HG03432 (cell line): ENCODE data around the gene MUC4.

Experiments
- ATAC-seq: cut with Tn5 transposase; IDR thresholded peaks from one replicate; pipeline ENCODE4 v1.9.1; 2021; ENCODE audit warnings: mild to moderate bottlenecking, moderate library complexity; ENCODE audit not compliant: unreplicated experiment

MUC4 gene

DNA sequence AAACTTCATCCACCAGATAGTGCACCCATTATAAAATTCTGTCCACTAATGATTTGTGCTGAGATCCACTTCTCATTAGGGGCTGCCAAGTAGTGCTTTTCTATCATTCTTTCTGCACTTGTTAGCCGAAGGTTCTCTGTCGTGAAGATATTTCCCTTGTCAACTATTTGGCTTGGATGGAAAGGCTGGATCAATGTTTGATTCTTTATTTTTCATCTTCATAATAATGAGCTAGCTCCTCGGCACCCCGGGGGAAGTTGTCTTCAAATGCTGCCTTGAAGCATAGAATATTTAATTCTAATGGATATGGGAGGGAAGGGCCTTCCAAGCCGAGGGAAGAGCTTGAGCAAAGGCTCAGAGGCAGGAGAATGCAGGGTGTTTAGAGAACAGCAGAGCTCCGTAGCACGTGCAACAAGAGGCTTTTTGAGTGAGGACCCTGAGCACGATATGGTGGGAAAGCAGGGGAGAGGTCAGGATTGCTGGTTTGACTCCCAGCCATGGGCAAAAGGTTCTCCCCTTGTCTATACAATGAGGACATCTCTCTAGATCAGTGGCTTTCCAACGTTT, 107.2 kb downstream of the MUC4 start:
- no peak for ATAC-seq

DNA sequence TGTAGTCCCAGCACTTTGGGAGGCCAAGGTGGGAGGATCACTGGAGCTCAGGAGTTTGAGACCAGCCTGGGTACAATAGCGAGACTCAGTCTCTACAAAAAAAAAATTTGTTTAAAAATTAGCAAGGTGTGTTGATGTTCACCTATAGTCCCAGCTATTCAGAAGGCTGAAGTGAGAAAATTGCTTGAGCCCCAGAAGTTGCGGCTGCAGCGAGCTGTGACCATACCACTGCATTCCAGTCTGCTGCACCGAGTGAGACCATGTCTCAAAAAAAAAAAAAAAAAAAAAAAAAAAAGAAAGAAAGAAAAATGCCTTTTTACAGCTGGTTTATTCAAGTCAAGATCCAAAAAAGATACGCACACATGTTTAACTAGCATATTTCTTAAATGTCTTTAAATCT, 108.0 kb downstream of the MUC4 start:
- ATAC-seq, result no peak

DNA sequence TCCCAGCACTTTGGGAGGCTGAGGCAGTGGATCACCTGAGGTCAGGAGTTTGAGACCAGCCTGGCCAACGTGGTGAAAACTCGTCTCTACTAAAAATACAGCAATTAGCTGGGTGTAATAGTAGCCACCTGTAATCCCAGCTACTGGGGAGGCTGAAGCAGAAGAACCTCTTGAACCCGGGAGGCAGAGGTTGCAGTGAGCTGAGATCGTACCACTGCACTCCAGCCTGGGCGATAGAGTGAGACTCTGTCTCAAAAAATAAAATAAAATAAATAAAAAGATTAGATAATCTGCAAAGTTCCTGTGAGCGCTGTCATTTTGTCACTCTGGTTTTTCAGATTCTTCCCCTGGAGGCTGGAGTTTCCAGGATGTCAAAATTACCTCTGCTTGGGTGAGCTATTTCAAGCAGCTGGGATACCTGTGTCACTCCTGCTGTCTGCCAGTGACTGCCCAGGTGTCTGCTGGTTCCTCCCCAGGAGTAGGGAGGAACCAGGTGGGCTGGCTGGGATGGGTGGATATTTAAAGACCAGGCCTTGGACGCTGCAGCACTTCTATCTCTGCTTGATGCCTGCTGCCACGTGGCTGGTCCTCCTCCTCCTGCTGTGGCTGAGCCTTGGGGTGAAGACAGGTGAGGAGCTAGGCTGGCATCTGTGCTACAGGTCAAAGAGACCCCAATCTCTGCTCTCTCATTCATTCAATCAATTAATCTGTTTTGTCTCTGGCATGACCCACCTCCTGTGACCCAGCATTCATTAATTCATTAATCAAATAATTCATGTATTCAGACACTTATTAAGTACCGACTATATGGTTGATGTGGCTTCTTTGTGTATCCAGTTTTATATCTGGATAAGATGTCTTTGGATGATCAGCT, 110.5 kb downstream of the MUC4 start:
- ATAC-seq, result no peak

DNA sequence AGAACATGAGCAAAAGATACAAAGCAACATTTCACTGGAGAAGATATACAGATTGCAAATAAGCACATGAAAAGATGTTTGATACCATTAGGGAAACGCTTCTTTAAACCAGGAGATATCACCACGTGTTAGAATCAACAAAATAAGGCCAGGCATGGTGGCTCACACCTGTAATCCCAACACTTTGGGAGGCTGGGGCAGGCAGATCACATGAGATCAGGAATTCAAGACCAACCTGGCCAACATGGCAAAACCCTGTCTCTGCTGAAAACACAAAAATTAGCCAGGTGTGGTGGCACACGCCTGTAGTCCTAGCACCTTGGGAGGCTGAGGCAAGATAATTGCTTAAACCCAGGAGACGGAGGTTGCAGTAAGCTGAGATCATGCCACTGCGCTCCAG, 111.4 kb downstream of the MUC4 start:
- ATAC-seq, result no peak

DNA sequence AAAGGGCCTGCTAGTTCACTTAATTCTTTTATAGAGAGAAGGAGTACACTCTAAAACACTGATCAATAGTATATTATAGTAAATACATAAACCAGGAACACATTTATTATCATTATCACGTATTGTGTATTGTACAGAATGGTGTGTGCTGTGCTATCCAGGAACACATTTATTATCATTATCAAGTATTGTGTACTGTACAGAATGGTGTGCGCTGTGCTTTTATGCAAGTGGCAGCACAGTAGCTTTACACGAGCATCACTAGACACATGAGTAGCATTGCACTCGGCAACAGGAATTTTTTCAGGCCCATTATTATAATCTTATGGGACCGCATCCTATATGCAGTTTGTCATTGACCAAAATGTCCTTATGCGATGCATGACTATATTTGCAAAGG, 111.9 kb downstream of the MUC4 start:
- no peak for ATAC-seq

DNA sequence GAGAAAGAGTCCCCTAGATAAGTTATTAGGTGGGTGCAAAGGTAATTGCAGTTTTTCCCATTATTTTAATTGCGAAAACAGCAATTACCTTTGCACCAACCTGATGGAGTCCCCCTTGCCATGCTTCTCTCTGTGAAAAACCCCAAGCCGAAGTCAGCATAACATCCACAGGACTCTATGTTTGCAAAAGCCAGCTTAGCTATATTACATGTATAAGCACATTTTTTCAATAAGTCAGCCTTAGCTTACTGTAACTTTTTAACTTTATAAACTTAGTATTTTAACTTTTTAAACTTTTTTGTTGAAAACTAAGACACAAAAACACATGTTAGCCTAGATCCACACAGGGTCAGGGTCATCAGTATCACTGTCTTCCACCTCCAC, 112.3 kb downstream of the MUC4 start:
- ATAC-seq, result no peak

DNA sequence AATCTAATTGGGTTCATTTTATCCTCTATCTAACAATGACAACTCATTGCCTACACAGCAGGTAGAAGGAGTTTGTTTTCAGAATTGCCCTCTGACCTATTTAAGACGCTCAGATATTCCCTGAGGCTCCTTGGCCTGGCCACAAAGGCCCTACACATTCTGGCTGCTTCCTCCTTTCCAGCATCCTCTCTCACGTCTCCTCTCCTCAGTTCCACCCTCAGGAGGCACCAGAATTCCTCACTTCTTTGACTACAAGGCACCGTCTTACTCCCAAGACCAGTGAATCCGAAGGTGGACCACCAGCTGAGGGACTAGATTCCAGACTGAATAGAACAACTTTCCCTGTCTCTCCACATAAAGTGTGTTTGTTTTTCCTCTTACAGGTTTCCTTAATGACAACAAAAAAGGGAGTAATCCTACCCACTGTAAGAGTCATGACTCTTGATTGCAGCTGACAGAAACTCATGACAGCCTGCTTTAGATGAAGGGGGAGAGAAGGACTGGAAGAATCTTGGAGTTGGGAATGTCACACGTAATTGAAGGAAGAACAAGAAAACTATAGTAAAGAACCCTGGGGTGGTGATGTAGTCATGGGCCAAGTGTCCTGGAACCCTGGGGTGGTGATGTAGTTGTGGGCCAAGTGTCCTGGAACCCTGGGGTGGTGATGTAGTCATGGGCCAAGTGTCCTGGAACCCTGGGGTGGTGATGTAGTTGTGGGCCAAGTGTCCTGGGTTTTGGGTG, 112.9 kb downstream of the MUC4 start:
- ATAC-seq, result no peak

DNA sequence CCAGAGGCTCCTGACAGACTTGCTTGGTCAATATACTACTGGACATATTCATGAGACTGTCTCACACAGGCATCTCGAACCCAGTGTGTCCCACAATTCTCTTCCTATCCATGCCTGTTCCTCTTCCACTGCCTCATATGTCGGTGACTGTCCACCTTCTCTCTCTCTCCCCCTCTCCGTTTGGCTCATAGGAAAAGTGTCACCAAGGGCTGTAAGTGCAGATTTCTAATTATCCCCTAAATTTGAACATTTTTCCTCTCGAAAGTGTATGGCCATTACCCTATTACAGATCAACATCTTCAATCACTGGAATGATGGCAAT, 113.4 kb downstream of the MUC4 start:
- no peak for ATAC-seq

DNA sequence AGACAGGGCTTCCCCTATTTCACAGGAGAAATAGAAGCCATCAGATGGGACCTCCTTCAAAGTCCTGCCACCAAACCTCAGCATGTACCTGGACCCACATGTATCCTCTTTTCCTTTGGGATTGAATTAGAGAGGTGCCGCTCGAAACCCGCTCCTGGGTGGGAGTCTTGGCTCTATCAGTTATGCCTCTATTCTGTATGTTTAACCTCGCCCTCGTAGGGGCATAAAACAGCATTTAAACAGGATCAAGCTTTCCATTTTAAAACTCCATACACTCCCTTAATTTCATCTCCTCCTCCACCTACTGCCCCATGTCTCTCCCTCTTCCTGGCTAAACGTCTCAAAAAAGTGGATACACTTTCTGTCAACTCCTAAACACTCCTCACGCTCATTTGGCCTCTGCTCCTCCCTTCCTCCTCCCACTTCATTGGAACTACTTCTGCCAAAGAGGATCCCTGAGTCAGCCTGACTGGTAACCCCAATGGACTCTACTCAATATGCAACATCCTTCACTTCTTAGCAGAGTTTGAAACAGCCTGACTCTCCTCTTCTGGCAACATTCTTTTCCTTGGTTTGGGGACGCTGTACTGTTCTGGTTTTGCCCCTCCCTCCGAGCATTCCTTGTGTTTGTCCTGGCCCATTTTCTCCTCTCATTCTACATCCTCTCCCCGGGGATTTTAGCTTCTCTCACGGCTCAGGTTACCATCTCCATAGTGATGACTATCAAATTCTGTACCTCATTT, 114.0 kb downstream of the MUC4 start:
- ATAC-seq, result no peak
